Measurements from ENCODE around the gene KLK8. TPM values are rescaled to one million over a fixed set of nuclear protein-coding genes. Genes with fewer than 3 reads are reported as not detected.
"Not testable (repeated sequence)": the region's sequence is repeated elsewhere in the genome, so short reads cannot be mapped to it uniquely, and the experiment has no call there.

The KLK8 gene
- total RNA-seq, 1 donor from 2014 or later: not detected

DNA sequence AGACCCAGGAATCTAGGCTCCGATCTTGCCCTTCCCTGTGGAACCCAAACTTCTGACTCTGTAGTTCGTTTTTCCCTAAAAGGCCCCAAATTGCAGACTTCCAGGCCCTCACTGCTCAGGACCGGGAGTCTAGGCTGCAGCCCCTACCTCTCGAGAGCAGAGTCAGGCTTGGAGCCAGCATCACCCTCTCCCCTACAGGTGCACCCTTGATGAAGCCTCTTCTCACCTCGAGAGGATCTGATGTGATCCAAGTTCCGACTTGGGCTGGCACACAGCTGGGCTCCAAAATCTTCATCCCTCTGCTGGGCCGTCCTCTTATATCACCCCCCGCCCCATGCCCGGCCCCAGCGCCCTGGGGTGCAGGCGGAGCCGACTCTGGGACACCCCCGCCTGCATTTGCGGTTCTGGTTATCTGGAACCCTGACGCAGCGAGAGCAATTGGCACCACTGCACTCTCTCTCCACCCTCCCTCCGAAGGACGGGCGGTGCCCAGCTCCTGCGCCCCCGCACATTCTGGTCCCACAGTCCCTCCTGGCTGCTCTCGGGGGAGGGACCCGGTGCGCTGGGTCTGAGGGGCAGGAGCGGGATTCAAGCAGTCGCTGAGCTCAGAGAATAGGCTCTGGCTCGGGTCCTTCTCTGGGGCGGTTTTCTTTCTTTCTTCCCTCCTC is 17.6 kb downstream of the KLK8 start, which contains the start of gene KLK7:
Gene KLK7, minus strand, starts transcription at position 293 of the 668 bp plus-strand sequence. CDS start 1,518 bp downstream, outside the sequence.
- DNase-seq (ENCODE audit: low spot score): no peak

DNA sequence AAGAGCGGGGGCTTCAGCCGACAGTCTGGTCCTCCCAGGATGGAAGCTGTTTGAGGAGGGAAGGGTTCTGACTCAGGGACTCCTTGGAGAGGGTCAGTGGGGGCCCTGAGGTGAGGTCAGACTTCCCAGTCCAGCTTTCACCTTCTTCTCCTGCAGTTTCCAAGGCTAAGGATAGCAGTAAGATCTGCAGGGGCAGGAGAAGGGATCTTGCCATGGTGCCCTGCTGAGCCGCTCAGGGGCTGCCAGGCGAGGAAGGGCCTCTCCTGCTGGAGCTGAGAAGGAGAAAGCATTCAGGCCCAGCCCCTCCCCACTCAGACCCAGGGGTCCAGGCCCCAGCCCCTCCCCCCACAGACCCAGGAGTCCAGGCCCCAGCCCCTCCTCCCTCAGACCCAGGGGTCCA is 19.2 kb downstream of the KLK8 start:
- DNase-seq (ENCODE audit: low spot score): no peak

DNA sequence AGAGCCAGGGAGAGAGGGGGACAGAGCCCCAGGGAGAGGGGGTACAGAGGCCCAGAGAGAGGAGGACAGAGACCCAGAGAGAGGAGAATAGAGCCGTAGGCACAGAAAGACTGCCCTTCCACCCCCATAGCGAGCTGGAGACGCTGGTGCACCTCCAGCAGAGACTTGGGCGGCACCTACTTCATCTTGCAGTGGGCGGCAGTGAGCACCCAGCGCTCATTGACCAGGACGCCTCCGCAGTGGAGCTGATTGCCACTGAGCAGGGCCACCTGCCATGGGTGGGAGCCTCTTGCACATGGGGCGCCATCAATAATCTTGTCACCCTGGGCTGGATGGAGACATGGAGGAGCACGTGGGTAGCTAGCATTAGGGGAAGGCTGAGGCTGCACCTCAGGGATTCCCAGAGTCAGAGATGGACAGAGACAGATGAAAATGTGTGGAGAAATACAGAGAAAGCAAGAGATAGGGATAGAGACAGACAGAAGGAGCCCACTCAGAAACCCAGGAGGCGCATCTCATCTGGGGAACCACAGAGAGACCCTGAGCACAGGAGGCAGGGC is 19.7 kb downstream of the KLK8 start:
- DNase-seq (ENCODE audit: low spot score): no peak

DNA sequence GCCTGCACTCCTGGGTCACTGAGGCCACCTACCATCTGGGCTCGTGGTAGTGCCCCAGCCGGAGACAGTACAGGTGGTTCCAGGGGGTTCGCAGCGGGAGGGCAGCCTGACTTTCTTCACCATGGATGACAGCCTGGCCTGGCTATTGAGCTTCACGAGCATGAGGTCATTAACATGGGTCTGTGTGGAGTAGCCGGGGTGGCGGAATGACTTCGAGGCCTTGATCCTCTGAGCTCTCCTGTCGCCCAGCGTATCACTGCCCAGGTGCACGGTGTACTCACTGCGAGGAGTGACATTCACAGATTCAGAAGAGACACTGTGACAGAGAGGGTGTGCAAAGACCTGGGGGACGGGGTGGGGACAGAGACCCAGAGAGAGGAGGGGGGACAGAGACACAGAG is 21.2 kb downstream of the KLK8 start:
- no peak for DNase-seq (ENCODE audit: low spot score)

DNA sequence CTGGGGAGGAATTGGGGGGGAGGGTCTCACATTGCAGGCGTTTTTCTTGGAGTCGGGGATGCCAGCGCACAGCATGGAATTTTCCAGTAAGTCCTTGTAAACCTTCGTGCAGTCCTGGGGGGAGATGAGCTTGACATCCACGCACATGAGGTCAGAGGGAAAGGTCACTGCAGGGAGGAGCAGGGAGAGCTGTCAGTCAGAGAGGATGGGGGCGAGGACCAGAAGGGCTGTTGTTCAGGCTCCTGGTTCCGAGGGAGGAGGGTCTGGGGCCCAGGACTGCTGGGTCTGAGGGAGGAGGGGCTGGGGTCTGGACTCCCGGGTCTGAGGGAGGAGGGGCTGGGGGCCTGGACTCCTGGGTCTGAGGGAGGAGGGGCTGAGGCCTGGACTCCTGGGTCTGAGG is 21.6 kb downstream of the KLK8 start:
- no peak for DNase-seq (ENCODE audit: low spot score)

DNA sequence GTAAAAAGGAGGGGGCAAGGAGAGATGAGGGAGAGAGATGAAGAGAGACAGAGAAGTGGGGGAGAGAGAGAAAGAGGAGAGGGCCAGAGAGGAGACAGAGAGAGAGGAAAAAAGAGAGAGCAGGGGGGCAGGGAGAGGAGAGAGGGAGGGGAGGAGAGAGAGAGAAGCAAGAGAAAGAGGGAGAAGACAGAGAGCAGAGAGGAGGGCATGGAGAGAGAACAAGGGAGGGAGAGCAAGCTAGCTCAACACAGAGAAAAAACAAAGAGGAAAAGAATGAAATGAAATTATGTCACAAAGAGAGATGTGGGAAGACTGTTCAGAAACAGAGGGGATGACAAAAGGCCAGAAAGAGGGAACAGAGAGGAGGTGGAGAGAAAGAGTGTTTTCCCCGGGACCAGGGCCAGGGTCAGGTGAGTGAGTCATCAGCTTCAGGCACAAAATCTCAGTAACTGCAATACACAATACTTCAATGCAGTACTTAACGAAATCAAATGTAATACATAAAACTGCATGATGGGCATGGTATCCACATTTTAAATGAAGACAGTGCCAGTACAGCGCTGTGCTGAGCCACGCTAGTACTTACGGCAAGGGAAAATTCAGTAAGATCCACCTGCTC is 22.5 kb downstream of the KLK8 start:
- no peak for DNase-seq (ENCODE audit: low spot score)

DNA sequence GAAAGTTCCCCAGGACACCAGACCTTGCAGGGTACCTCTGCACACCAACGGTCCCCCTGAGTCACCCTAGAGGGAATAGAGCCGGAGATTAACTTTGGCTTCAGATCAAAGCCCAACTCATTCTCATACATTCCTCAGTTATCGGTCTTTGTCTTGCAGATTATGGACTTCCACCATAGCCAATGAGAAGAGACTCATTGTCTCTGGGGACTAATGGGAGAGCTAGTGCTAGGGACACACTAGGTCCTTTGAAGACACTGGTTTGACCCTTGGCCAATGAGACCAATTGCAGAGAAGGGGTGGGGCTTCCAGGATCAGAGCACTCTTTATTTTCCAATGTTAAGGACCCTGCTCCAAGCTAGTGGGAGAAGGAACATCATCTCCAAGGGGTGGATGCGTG is 23.8 kb downstream of the KLK8 start:
- DNase-seq (ENCODE audit: low spot score): no peak

DNA sequence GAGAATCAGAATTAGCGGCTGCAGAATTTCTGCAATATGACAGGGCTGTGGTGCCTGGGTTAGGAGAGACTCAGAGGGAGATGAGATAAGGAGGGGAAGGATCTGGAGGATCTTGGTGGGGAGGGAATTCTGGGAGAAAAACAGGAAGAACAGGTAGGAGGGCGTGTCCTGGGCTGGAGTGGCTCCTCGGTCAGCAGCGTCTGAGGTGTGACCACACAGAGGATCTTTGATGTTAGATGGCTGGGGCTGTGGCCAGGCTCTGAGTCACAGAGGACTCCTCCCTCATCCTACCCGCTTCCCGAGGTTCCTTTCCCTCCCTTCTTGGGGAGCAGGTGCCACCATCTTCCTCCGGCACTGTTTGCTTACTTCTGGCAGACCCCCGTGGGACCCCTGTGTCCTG is 25.6 kb downstream of the KLK8 start:
- DNase-seq (ENCODE audit: low spot score): no peak

DNA sequence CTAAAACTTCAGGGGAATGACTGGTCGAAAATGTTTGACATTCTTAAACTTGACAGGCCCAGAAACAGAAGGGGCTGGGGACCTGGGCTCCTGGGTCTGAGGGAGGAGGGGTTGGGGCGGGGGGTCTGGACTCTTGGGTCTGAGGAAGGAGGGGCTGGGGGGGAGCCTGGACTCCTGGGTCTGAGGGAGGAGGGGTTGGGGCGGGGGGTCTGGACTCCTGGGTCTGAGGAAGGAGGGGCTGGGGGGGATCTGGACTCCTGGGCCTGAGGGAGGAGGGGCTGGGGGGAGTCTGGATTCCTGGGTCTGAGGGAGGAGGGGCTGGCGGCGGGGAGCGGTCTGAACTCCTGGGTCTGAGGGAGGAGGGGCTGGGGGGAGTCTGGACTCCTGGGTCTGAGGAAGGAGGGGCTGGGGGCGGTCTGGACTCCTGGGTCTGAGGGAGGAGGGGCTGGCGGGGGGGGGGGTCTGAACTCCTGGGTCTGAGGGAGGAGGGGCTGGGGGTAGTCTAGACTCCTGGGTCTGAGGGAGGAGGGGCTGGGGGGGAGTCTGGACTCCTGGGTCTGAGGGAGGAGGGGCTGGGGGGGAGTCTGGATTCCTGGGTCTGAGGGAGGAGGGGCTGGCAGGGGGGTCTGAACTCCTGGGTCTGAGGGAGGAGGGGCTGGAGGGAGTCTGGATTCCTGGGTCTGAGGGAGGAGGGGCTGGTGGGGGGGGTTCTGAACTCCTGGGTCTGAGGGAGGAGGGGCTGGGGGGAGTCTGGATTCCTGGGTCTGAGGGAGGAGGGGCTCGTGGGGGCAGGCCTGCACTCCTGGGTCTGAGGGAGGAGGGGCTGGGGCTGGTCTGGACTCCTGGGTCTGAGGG is 26.5 kb downstream of the KLK8 start:
- no peak for DNase-seq (ENCODE audit: low spot score)

DNA sequence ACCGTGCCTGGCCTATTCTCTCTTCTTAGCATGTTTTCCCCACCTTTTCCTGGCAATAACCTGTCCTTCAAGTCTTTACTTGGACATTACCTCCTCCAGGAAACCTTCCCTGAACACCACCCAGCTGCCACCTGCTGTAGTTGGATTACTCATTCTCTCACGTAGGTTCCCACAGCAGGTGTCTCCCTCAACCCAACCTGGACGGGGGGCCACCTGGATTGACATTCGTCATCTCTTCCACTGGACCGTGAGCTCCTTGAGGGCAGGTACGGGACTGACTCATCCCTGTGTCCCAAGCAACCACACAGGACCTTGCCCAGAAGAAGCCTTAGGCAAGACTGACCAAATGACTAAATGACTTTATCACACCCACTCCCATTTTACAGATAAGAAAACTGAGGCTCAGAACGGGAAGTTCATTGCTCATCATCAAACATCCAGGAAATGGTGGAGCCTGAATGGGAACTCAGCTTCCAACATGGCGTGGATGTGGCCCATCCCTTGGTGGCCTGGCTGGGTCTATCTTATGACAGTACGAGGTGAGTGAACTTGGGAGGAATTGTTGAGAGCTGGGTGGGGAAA is 28.5 kb downstream of the KLK8 start:
- DNase-seq (ENCODE audit: low spot score): no peak

DNA sequence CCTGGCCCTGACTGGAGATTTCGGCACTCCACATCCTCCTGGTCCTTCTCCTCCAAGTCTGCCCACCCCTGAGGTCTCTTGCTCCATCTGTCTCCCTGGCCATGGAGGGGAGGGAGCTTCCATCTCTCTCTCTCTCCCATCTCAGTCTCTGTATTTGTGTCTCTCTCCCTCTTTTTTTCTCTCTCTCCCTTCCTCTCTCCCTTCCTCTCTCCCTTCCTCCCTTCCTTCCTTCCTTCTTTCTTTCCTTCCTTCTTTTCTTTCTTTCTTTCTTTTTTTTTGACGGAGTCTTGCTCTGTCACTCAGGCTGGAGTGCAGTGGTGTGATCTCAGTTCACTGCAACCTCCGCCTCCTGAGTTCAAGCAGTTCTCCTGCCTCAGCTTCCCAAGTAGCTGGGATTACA is 31.6 kb downstream of the KLK8 start:
- not testable (repeated sequence) for DNase-seq (ENCODE audit: low spot score)

DNA sequence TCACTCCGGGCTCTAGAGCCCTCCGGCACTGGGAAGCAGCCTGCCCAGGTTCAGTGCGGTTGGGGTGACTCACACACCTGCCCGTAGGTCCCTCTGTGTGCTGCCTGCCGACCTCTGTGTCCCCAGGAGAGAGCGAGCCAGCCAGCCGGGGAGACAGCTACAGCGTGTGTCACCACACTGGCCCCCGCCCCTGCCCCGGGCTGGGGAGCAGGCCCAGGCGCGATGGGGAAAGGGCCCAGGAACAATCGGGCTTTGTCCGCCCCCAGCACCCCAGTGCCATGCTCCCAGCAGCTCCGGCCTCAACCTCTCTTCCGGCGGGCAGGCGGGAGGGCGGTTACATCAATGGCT is 32.0 kb downstream of the KLK8 start, which contains the start of gene KLK6:
Gene KLK6, minus strand, starts transcription at position 179 of the 348 bp plus-strand sequence. CDS start 1,487 bp downstream, outside the sequence.
- DNase-seq (ENCODE audit: low spot score): no peak

DNA sequence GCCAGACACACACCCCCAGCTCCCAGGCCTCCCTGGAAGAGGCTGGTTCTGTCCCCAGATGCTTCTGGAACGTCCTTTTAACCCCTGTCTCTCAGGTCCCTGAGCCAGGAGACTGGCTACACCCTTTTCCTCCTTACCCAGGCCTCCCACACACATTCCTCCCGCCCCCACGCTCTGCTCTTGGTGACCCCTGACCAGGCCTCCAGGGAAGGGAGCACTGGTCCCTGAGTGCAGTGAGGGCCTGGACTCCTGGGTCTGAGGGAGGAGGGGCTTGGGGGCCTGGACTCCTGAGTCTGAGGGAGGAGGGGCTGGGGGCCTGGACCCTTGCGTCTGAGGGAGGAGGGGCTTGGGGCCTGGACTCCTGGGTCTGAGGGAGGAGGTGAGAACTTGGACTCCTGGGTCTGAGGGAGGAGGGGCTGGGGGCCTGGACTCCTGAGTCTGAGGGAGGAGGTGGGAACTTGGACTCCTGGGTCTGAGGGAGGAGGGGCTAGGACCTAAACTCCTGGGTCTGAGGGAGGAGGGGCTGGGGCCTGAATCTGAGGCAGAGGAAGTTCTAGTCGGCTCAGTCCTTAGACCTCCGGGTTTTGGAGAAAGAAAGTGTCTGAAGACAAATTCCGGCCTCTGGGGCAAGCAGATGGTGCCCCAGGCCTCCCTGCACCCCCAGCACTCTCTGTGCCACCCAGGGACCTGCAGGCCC is 32.5 kb downstream of the KLK8 start:
- no peak for DNase-seq (ENCODE audit: low spot score)

DNA sequence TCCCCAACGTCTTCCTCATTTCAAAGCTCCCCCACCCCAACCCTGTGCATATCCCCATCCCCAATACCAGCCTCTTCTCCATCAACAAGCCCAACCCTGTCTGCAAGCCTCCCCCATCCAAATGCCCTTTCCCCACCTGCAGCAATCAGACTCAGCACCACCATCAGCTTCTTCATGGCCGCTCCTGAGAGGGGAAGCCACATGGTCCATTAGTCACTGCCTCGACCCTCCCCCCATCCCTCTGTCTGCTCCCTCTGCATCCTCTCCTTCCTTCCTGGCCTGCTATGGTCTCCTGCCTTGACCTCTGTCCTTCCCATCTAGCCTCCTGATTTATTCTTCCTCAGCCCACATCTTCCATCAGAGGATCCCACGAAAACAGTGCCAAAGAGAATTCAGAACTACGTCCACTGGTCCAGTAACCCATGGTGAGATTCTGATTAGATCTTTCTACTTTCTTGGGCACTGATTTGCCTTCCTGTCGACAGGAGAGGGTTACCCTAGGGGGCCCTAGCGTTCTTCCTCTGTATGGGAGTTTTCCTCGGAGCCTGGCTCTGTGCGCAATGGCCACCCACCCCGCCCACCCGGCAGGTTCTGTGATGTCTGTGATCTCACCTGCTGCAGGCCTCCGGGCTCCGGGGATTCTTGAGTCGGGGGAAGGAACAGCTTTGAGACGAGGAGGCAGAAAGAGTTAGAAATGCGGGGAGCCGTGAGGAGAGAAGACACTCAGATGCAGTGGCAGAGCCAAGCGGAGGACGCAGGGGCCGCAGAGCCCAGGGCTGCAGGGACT is 33.3 kb downstream of the KLK8 start:
- no peak for DNase-seq (ENCODE audit: low spot score)

DNA sequence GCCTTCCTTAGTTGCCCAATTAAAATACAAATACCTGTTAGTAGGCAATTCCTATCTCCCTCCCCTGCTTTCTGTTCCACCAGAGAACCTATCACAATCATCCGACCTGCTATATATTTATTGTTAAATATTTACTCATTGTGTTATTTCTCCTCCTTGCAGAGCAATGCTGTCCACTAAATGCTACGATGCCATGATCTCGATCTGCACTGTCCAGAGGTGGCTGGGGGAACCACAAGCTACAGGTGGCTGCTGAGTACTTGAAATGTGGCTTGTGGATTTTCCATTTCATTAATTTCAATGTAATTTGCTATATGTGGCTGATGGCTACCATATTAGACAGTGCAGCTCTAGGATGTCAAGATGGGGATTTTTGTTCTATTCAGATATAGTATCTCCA is 37.1 kb downstream of the KLK8 start:
- DNase-seq (ENCODE audit: low spot score): no peak

DNA sequence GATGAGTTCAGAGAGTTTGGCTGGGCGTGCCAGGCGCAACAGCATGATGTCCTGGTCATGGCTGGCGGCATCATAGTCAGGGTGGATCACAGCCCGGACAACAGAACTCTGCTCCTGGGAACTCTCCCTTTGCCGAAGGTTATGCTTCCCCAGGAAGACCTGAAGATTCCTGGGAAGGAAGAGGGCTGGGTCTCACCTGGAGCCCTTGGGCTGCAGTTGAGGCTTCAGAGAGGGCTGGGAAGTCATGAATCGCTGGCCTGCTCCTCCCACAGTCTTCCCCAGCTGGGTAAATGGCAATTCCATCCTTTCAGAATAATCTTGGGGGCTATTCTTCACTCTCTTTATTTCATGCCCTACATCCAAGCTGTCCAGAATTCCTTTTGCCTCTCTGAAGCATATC is 38.0 kb downstream of the KLK8 start:
- DNase-seq (ENCODE audit: low spot score): no peak

DNA sequence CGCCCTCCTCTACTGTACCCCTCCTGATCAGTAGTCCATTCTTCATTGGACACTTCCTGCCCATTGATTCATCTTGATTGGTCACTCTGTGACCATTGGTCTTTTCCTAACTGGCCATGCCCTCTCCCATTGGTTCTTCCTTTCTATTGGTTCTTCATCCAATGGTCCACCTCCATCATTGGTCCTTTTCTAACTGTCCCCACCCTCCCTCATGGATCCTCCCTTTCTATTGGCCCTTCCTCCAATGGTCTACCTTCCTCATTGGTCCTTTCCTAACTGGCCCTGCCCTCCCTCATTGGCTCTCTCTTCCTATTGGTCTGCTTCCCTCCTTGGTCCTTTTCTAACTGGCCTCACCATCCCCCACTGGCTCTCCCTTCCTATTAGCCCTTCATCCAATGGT is 39.2 kb downstream of the KLK8 start:
- no peak for DNase-seq (ENCODE audit: low spot score)

DNA sequence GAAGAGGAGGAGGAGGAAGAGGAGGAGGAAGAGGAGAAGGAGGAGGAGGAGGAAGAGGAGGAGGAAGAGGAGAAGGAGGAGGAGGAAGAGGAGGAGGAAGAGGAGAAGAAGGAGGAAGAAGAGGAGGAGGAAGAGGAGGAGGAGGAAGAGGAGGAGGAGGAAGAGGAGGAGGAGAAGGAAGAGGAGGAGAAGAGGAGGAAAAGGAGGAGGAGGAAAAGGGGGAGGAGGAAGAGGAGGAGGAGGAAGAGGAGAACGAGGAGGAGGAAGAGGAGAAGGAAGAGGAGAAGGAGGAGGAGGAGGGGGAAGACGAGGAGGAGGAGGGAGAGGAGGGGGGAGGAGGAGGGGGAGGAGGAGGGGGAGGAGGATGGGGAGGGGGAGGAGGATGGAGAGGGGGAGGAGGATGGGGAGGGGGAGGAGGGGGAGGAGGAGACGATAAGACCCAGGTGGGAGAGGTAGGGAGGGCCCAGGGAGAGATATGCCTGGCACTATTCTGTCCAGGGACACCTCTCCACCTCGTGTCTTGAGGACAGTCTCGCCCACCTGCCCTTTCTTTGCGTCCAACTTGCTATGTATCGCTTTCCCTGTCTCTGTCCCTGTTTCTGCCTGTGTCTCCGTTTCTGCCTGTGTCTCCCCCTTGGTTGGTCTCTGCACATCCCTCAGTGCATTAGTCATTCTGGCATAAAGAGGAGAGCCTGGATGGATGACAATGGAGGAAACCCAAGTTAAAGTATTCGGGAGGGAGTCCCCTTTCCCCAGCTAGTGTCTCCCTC is 41.5 kb downstream of the KLK8 start:
- no peak for DNase-seq (ENCODE audit: low spot score)

DNA sequence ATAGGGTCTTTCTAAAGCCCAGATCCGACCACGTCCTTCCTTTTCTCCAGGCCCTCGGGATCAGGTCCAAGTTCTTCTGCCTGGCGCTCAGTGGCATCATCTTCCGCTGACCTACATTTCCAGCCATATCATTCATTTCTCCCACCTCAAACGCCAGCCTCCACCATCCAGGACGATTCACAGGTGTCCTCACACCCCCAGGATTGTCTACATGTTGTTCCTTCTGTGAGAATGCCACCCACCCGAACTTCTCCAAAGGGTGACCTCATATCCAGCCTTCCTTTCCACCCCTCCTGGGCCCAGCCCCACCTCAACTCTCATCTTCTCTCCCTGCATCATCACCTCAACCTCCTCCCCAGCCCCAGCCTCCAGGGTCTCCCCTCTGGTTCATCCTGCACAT is 43.8 kb downstream of the KLK8 start:
- DNase-seq (ENCODE audit: low spot score): no peak

DNA sequence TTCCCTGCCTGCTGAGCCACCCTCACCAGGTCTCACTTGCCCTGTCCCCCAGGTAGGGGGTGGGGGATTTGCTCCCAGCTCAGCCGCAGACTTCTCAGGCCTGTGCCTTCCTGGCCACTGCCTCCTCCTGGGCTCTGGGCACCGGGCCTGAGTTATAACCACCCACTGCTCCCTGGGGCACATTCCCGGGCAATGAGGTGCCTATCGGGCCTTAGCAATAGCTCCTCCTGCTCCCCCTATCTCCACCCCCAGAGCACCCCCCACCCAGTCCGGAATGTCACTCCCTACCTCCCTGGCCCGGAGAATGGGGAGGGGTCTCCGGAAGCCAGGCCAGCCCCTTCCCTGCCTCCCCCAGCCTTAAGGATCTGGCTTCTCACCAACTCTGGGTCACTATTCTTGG is 48.5 kb downstream of the KLK8 start, which contains the start of gene KLK5:
Gene KLK5, minus strand, starts transcription at position 129 of the 400 bp plus-strand sequence. CDS start 381 bp downstream, outside the sequence.
- no peak for DNase-seq (ENCODE audit: low spot score)
